Measurements from ENCODE around the gene TRANK1.
"Not testable (repeated sequence)": the region's sequence is repeated elsewhere in the genome, so short reads cannot be mapped to it uniquely, and the experiment has no call there.

DNA sequence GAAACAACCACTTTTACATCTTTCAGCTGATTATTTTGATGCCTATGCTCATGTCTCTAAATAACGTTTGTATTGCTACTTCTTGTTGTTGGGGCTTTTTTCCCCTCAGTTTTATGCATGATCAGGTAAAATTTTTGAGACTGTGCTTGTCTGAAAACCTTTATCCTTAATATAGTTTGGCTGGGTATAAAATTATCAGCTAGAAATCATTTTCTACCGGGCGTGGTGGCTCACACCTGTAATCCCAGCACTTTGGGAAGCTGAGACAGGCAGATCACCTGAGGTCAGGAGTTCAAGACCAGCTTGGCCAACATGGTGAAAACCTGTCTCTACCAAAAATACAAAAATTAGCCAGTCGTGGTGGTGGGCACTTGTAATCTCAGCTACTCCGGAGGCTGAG, 3.0 kb upstream of the TRANK1 start:
- not testable (repeated sequence) for TF ChIP-seq MXI1 (IDR thresholded peaks at IDR 0.05; ENCODE audit: borderline replicate concordance, low read depth, low read length); POLR2A (IDR thresholded peaks at IDR 0.05; ENCODE audit: low read depth, low read length); RAD21 (IDR thresholded peaks at IDR 0.05; ENCODE audit: low read length)
- TF ChIP-seq, protein P1, sequence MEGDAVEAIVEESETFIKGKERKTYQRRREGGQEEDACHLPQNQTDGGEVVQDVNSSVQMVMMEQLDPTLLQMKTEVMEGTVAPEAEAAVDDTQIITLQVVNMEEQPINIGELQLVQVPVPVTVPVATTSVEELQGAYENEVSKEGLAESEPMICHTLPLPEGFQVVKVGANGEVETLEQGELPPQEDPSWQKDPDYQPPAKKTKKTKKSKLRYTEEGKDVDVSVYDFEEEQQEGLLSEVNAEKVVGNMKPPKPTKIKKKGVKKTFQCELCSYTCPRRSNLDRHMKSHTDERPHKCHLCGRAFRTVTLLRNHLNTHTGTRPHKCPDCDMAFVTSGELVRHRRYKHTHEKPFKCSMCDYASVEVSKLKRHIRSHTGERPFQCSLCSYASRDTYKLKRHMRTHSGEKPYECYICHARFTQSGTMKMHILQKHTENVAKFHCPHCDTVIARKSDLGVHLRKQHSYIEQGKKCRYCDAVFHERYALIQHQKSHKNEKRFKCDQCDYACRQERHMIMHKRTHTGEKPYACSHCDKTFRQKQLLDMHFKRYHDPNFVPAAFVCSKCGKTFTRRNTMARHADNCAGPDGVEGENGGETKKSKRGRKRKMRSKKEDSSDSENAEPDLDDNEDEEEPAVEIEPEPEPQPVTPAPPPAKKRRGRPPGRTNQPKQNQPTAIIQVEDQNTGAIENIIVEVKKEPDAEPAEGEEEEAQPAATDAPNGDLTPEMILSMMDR (conservative IDR thresholded peaks at IDR 0.05; ENCODE audit: low read depth, low read length): not testable (repeated sequence)

Data from IMR-90 (cell line).